ENCODE results near the gene COMMD9.
A peak's percentile ranks its signal among the peaks of the same experiment; 100 is the strongest.

COMMD9 gene

GRCh38 chr11:36257351-36257750 is 31.9 kb downstream of the COMMD9 start:
- DNase-seq (ENCODE audit: low read depth in 2 of 2) = no peak

DNA sequence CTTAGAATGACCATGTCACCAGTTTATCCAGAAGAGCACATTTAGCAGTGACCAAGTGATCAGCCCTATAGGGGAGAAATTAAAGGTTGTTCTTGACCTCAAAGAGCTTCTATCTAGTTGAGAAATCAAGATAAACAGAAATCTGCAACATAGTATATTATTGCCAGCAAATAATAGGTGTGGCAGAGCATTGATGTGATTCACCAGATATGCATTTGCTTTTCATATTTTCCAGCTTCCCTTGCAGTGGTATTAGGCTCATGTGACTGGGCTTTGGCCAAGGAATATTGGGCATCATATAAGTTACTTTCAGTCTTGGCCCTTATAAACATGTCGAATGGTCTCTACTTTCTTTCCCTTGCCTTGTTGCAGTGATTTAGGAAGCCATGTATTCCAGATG is 34.5 kb downstream of the COMMD9 start:
- no peak for DNase-seq (ENCODE audit: low read depth in 2 of 2)

- DNase-seq (ENCODE audit: low read depth in 2 of 2) = no peak
These were observed 36.0 kb downstream of the COMMD9 start for GRCh38 chr11:36253238-36253637.

DNA sequence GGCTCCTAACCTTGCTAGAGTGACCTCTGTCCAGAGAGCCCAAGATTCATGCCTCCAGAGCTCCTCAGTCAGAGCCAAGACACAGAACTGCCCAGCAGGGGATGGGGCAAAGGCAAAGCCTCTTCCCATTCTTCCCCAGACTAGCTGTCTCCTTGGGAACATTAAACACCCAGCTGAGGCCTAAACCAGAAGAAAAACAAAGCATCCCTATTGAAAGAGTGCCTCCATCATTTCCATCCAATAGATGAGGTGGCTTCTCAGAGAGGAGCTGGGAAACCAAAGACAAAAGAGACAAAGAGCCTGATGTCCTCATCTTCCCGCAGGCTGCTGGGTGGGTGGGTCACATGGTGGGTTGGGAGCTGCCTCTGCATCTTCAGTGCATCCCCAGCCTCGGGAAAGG is 37.4 kb downstream of the COMMD9 start:
- no peak for DNase-seq (ENCODE audit: low read depth in 2 of 2)

DNA sequence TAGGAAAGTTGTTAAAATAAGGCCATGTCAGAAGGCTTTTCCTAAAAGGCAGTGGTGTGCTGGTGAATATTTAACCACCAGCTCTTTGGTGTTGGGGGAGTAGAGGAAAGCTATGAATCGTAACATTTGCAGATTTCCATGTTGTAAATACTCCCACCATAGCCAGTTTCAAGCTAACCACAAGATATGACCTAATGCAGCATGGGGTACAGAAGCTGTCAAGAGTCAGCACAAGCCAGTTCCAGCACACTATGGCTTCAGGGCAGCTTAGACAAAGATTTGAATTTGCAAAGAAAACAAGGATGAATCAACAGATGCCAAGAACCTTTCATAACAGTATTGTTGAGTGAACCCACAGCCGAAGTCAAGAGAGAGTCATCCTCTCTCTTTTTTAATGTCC is 40.0 kb downstream of the COMMD9 start:
- DNase-seq (ENCODE audit: low read depth in 2 of 2) = peak in 1 of 2 experiments; percentile 34

GRCh38 chr11:36248436-36248835 is 40.8 kb downstream of the COMMD9 start:
- no peak for DNase-seq (ENCODE audit: low read depth in 2 of 2)

GRCh38 chr11:36247493-36247892 is 41.7 kb downstream of the COMMD9 start:
- no peak for DNase-seq (ENCODE audit: low read depth in 2 of 2)

DNA sequence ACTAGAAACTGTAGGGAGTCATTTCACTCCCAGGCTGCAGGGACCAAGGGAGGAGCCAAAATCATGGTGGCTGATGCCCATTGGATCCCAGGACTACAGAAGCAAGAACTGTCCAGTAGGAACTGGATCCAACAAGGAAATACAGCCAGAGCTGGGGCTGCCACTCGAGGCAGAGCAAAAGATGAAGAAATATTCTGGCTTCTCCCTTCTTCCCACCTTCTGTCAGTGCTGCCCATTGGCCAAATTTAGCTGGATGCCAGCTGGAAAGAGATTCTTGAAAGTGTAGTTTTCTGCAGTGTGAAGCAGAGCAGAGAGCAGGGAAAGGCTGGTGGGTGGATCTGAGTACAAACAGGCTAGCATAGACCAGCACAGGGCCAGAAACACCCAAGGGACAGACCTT is 45.6 kb downstream of the COMMD9 start:
- DNase-seq (ENCODE audit: low read depth in 2 of 2) = no peak

DNA sequence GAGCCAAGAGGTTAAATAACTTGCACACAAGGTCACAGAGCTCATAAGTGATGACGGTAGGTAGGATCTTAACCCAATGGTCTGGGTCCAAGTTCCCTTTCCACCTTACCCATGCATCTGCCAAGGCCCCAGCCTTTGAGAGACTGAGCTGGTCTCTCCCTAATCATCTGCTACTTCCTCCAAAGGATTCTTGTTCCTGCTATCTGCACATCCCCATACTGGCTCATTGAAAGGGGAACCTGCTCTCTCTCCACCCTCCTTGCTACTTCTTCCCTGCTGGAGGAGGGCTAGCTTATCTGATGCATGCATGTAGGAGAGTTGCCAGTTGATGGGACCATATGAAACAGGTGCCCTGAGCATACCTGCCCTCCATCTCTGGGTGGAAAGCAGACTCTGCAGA is 47.7 kb downstream of the COMMD9 start:
- no peak for DNase-seq (ENCODE audit: low read depth in 2 of 2)

GRCh38 chr11:36240801-36241200 is 48.4 kb downstream of the COMMD9 start:
- DNase-seq (ENCODE audit: low read depth in 2 of 2) = no peak

DNA sequence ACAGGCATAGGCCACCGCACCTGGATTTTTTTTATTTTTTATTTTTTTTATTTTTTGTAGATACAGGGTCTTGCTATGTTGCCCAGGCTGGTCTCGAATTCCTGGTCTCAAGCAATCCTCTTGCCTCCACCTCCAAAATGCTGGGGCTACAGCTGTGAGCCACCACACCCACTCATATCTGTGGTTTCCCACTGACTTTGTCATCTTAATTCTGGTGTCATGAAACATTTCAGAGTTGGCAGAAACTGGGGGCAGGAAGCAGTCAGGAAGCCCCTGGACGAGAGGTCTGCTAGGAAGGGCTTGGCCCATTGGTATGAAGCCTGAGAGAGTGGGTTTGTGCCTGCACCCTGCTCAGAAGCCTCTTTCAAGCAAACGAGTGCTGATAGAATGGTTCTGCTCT is 49.1 kb downstream of the COMMD9 start:
- no peak for DNase-seq (ENCODE audit: low read depth in 2 of 2)

DNA sequence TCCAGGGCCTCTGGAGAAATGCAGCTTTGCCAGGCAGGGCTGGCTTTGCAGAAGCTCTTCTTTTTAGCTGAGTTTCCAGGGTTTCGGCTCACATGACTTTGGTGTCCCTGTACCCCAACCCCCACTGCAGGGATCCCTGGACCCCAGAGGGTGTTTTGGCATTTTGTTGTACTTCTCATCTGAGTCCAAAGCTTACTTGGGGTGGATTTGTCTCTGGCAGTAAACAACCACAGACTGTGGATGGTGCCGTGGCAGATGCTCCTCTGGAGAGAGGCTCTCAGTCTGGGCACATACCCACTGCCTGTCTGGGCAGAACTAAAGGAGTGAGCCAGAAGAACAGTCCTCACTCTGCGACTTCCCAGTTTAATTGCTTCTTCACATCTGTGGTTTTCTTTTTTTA is 49.6 kb downstream of the COMMD9 start:
- DNase-seq (ENCODE audit: low read depth in 2 of 2) = no peak

DNA sequence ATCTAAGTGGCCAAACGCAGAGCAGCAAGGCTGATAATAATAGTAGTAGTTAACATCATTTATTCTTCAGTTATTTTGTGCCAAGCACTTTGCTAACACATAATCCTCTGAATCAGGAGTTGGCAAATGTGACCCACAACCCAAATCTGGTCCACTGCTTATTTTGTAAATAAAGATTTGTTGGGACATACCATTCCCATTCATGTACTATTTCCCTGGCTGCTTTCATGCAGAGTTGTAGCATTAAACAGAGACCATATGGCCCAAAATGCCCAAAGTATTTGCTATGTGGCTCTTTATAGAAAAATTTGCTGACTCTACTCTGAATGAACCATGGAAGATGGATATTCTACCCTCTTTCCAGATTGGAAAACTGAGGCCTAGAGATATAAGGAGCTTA is 50.3 kb downstream of the COMMD9 start:
- DNase-seq (ENCODE audit: low read depth in 2 of 2) = no peak

GRCh38 chr11:36238036-36238631 is 51.1 kb downstream of the COMMD9 start:
- DNase-seq (ENCODE audit: low read depth in 2 of 2) = no peak

GRCh38 chr11:36237391-36237790 is 51.8 kb downstream of the COMMD9 start:
- no peak for DNase-seq (ENCODE audit: low read depth in 2 of 2)

- no peak for DNase-seq (ENCODE audit: low read depth in 2 of 2)
These were observed 53.5 kb downstream of the COMMD9 start for GRCh38 chr11:36235750-36236149.

- no peak for DNase-seq (ENCODE audit: low read depth in 2 of 2)
These were observed 54.4 kb downstream of the COMMD9 start for GRCh38 chr11:36234825-36235224.

GRCh38 chr11:36233204-36233603 is 56.0 kb downstream of the COMMD9 start:
- DNase-seq (ENCODE audit: low read depth in 2 of 2) = peak; percentile 24 to 28

GRCh38 chr11:36230779-36231699 is 58.2 kb downstream of the COMMD9 start:
- DNase-seq (ENCODE audit: low read depth in 2 of 2) = peak; percentile 72 to 73

DNA sequence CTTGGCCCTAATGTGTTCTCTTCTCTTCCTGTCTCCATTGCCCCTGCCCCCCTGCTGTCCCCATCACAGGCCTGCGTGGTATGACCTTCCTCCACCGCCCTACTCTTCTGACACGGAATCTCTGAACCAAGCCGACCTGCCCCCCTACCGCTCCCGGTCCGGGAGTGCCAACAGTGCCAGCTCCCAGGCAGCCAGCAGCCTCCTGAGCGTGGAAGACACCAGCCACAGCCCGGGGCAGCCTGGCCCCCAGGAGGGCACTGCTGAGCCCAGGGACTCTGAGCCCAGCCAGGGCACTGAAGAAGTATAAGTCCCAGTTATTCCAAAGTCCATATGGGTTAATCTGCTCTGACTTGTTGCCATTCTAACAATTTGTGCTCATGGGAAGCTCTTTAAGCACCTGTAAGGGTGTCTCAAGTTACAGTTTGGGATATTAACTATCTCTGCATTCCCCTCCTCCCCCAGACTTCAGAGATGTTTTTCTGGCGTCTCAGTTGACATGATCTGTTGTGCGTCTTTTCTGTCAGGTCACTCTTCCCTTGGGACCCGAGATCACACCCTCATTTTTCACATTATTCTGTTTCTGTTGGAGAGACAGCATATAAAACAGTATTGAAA is 60.0 kb downstream of the COMMD9 start:
- DNase-seq (ENCODE audit: low read depth in 2 of 2) = no peak

DNA sequence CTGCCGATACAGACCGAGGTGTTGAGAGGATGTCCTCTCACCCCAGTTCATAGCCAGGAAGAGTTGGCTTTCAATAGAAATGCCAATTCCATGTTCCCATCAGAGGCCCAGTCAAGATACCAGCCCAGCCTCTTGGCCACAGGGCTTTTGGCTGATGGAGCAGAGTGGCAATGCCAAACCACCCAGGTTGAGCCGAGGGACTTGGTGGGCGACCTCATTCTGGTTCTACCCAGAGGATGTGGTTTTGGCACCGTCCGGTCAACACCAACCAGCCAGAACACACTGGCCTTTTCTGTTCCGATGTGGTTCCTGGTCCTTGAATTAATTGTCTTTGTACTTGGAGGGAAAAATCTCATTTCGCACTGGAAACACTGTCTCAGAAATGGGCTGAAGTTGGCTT is 60.5 kb downstream of the COMMD9 start:
- DNase-seq (ENCODE audit: low read depth in 2 of 2) = no peak

- no peak for DNase-seq (ENCODE audit: low read depth in 2 of 2)
These were observed 62.2 kb downstream of the COMMD9 start for GRCh38 chr11:36227044-36227443.

Data from fibroblast of skin of left quadriceps (primary cell).